Measurements from ENCODE around the gene C19orf73.

DNA sequence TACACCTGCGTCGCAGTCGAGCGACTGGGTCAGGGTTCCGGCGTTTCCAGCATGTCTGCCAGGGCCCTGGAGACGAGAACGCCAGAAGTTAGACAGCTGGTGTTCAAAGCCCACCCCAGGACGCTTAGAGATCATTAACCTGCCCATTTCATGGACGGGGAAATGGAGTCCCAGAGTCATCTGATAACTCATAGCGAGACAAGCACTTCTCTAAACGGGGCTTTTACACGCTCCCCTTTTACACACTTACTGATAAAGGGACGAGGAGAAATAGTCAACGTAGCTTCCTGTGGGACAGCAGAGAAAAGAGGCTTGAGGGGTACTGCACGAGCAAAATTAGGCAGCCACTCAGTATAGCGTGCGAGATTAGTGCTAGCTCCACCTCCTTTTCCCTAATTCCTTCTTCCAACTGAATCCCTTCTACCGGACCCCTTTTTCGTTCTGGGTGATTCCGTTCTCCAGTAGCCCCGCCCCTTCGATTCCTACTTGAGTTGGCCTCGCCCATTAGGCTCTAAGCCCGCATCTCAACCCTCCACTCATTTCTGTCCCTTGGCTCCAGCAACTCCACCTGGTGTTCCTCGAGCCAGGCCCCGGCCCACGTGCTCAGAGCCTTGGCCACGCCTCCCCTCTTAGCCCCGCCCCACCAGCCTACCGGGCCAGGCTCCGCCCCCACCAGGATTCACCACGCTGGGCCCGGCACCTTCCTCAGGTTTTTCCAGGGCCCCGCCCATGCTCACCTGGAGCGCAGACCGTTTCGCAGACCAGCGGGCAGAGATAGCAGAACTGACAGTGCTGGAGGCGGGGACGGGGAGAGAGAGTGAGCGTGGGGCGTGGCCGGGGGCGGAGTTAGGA lies 32.5 kb upstream of the C19orf73 start:
- no peak for TF ChIP-seq TCF4 (CRISPR knock-in tag; IDR thresholded peaks at IDR 0.05; ENCODE audit: borderline replicate concordance)
- TF ChIP-seq GLIS3 (CRISPR knock-in tag; IDR thresholded peaks at IDR 0.05), result no peak
- no peak for TF ChIP-seq CSDC2 (CRISPR knock-in tag; IDR thresholded peaks at IDR 0.05)
- TF ChIP-seq ZNF70 (CRISPR knock-in tag; IDR thresholded peaks at IDR 0.05), result no peak
- TF ChIP-seq ISL1 (CRISPR knock-in tag; IDR thresholded peaks at IDR 0.05), result no peak
- TF ChIP-seq, protein P1, sequence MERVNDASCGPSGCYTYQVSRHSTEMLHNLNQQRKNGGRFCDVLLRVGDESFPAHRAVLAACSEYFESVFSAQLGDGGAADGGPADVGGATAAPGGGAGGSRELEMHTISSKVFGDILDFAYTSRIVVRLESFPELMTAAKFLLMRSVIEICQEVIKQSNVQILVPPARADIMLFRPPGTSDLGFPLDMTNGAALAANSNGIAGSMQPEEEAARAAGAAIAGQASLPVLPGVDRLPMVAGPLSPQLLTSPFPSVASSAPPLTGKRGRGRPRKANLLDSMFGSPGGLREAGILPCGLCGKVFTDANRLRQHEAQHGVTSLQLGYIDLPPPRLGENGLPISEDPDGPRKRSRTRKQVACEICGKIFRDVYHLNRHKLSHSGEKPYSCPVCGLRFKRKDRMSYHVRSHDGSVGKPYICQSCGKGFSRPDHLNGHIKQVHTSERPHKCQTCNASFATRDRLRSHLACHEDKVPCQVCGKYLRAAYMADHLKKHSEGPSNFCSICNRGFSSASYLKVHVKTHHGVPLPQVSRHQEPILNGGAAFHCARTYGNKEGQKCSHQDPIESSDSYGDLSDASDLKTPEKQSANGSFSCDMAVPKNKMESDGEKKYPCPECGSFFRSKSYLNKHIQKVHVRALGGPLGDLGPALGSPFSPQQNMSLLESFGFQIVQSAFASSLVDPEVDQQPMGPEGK (CRISPR knock-in tag; IDR thresholded peaks at IDR 0.05; ENCODE audit: borderline replicate concordance), result no peak
- no peak for TF ChIP-seq SNAI2 (CRISPR knock-in tag; IDR thresholded peaks at IDR 0.05)
- no peak for TF ChIP-seq ZC3H10 (CRISPR knock-in tag; IDR thresholded peaks at IDR 0.05)
